OCI-LY3 (cell line): ENCODE measurements around the gene BCLAF3.

ENCODE experiments used
- CTCF ChIP-seq: fragments of 200-600, 300-600 bp; sonication (generic); IDR thresholded peaks from 2 replicates; pipeline ENCODE4 v1.5.1; 2014; ENCODE audit warnings: antibody characterized with exemption, low read length, low read depth
- EZH2phosphoT487 ChIP-seq: fragments of 200-600 bp; shearing (Covaris generic); IDR thresholded peaks from 2 replicates; pipeline ENCODE4 v1.6.1; 2018; ENCODE audit warnings: antibody characterized with exemption, mixed run types, low read depth

- TF ChIP-seq CTCF (no peak), EZH2phosphoT487 (no peak)
Measured at GRCh38 chrX:20028588-20028987, 37.7 kb upstream of the BCLAF3 start.
